ENCODE results near the gene SYNM.
"Not testable (repeated sequence)": the region's sequence is repeated elsewhere in the genome, so short reads cannot be mapped to it uniquely, and the experiment has no call there.

DNA sequence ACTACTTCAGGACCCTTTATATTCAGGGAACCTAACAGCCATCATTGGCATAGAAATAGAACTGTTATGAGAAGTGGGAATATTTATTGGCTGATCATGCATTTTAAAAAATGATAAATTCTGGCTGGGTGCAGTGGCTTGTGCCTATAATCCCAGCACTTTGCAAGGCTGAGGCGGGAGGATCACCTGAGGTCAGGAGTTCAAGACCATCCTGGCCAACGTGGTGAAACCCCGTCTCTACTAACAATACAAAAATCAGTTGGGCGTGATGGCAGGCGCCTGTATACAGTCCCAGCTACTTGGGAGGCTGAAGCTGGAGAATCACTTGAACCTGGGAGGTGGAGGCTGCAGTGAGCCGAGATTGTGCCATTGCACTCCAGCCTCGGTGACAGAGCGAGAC lies 6.8 kb downstream of the SYNM start:
- TF ChIP-seq, protein P1, sequence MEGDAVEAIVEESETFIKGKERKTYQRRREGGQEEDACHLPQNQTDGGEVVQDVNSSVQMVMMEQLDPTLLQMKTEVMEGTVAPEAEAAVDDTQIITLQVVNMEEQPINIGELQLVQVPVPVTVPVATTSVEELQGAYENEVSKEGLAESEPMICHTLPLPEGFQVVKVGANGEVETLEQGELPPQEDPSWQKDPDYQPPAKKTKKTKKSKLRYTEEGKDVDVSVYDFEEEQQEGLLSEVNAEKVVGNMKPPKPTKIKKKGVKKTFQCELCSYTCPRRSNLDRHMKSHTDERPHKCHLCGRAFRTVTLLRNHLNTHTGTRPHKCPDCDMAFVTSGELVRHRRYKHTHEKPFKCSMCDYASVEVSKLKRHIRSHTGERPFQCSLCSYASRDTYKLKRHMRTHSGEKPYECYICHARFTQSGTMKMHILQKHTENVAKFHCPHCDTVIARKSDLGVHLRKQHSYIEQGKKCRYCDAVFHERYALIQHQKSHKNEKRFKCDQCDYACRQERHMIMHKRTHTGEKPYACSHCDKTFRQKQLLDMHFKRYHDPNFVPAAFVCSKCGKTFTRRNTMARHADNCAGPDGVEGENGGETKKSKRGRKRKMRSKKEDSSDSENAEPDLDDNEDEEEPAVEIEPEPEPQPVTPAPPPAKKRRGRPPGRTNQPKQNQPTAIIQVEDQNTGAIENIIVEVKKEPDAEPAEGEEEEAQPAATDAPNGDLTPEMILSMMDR (conservative IDR thresholded peaks at IDR 0.05): not testable (repeated sequence)
- not testable (repeated sequence) for TF ChIP-seq ZFX (IDR thresholded peaks at IDR 0.05)
